ENCODE results near the gene INVS.

DNA sequence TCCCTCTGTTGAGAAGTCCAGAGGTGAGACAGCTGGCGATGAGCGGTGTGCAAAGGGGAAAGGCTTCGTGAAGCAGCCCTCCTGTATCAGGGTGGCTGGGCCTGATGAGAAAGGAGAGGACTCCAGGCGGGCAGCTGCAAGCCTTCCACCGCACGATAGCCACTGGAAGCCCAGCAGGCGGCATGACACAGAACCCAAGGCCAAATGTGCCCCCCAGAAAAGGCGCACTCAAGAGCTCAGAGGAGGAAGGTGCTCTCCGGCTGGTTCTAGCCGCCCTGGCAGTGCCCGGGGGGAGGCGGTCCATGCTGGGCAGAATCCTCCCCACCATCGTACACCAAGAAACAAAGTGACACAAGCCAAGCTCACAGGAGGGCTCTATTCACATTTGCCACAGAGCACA lies 193.4 kb downstream of the INVS start:
- TF ChIP-seq, protein P1, sequence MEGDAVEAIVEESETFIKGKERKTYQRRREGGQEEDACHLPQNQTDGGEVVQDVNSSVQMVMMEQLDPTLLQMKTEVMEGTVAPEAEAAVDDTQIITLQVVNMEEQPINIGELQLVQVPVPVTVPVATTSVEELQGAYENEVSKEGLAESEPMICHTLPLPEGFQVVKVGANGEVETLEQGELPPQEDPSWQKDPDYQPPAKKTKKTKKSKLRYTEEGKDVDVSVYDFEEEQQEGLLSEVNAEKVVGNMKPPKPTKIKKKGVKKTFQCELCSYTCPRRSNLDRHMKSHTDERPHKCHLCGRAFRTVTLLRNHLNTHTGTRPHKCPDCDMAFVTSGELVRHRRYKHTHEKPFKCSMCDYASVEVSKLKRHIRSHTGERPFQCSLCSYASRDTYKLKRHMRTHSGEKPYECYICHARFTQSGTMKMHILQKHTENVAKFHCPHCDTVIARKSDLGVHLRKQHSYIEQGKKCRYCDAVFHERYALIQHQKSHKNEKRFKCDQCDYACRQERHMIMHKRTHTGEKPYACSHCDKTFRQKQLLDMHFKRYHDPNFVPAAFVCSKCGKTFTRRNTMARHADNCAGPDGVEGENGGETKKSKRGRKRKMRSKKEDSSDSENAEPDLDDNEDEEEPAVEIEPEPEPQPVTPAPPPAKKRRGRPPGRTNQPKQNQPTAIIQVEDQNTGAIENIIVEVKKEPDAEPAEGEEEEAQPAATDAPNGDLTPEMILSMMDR (IDR thresholded peaks at IDR 0.05), result no peak
- no peak for TF ChIP-seq POLR2A (IDR thresholded peaks at IDR 0.05)

Measured in testis (tissue), 2 donors.